Mucosa of descending colon (tissue), 3 donors: ENCODE data around the gene PTPRN2. TPM values are rescaled to one million over a fixed set of nuclear protein-coding genes. Genes with fewer than 3 reads are reported as not detected.
"Not testable (repeated sequence)": the region's sequence is repeated elsewhere in the genome, so short reads cannot be mapped to it uniquely, and the experiment has no call there.

Experiments
- ATAC-seq: fragments of 200-7000 bp; cut with Tn5 transposase; one replicate; pipeline ENCODE4 v1.9.1; 2020; ENCODE audit warnings: mild to moderate bottlenecking, moderate library complexity
- DNase-seq, 3 donors: peaks; one replicate each; pipeline ENCODE4 v3.0.0-alpha.2; 2020
- H3K36me3 ChIP-seq: fragments of 200-600 bp; one replicate; pipeline ENCODE4 v1.8.0; 2021; ENCODE audit warnings: low read depth, mild to moderate bottlenecking
- H3K4me1 ChIP-seq: fragments of 200-600 bp; one replicate; pipeline ENCODE4 v1.8.0; 2021; ENCODE audit warnings: low read depth, mild to moderate bottlenecking
- H3K4me3 ChIP-seq: fragments of 200-600 bp; one replicate; pipeline ENCODE4 v1.8.0; 2021; ENCODE audit warnings: mild to moderate bottlenecking
- H3K9me3 ChIP-seq: fragments of 200-600 bp; one replicate; pipeline ENCODE4 v1.8.0; 2021; ENCODE audit warnings: mild to moderate bottlenecking
- CTCF ChIP-seq: fragments of 200-600 bp; IDR thresholded peaks from one replicate; pipeline ENCODE4 v1.8.0; 2022; ENCODE audit warnings: antibody characterized with exemption, mild to moderate bottlenecking
- intact Hi-C, 2 donors: fragments of 100-400 bp; cut with DNase I in 1 of 2; cut with micrococcal nuclease in 1 of 2; formaldehyde crosslinking; loops; one replicate each; pipeline versions ENCODE4 v1.11.0 to v1.11.1; 2022; cut with DNase I, micrococcal nuclease
- total RNA-seq, 3 donors: library from RNA; stranded (reverse); fragmentation: NEBNext Ultra II Directional in 2 of 3; extraction: Animal tissue kit (Norgen Biotek cat#: 25700) in 2 of 3; gene quantifications; one replicate each; pipeline versions ENCODE4 v1.2.1 to v1.2.4, GENCODE V29; 2021 to 2023
- donor health status: DM: no; HTN: no; CAD: no; lungs with moderate emphysema.
- donor health status: DM: no; HTN: no; CAD: no.
- donor health status: DM: no; HTN: yes; CAD: no.

The PTPRN2 gene
- total RNA-seq, 3 donors from 2014 or later, result 12.5 to 28.0 (median 26.2) TPM

GRCh38 chr7:158527038-158527437, 60.6 kb downstream of the PTPRN2 start:
- no peak for TF ChIP-seq CTCF
- no peaks in the 10 kb centered on the region for H3K9me3 ChIP-seq
- intact Hi-C loops, result no loop called here
- ATAC-seq (no peak), DNase-seq (no peak)
- H3K4me3 ChIP-seq, result no peak overlapping the region
- H3K4me1 ChIP-seq, result no peaks in the 10 kb centered on the region
- H3K36me3 ChIP-seq, result no peaks in the 10 kb centered on the region

- Histone ChIP-seq H3K4me3 (no peak overlapping the region), H3K9me3 (no peaks in the 10 kb centered on the region), H3K4me1 (no peaks in the 10 kb centered on the region), H3K36me3 (no peaks in the 10 kb centered on the region)
- DNase-seq (no peak), ATAC-seq (no peak)
- no peak for TF ChIP-seq CTCF
- intact Hi-C loops, result no loop called here
These were observed 61.1 kb downstream of the PTPRN2 start for GRCh38 chr7:158526531-158526930.

- Histone ChIP-seq H3K4me3 (no peak overlapping the region), H3K4me1 (no peaks in the 10 kb centered on the region), H3K9me3 (no peaks in the 10 kb centered on the region), H3K36me3 (no peaks in the 10 kb centered on the region)
- no peak for DNase-seq
- intact Hi-C loops, result no loop called here
- no peak for ATAC-seq
- no peak for TF ChIP-seq CTCF
These were observed 61.8 kb downstream of the PTPRN2 start for GRCh38 chr7:158525648-158526484.

- Histone ChIP-seq H3K4me3 (no peak overlapping the region), H3K4me1 (no peaks in the 10 kb centered on the region), H3K9me3 (no peaks in the 10 kb centered on the region), H3K36me3 (no peaks in the 10 kb centered on the region)
- intact Hi-C loops, result no loop called here
- ATAC-seq (no peak), DNase-seq (no peak)
- no peak for TF ChIP-seq CTCF
These were observed 62.6 kb downstream of the PTPRN2 start for GRCh38 chr7:158524749-158525635.

- H3K9me3 ChIP-seq, H3K4me1 ChIP-seq, ATAC-seq, intact Hi-C loops, H3K4me3 ChIP-seq, H3K36me3 ChIP-seq: not testable (repeated sequence)
- peak in 1 of 3 donors; percentile 64 for DNase-seq
These were observed 63.3 kb downstream of the PTPRN2 start for GRCh38 chr7:158524286-158524685.

- intact Hi-C loops, H3K36me3 ChIP-seq: not testable (repeated sequence)
- DNase-seq, result peak in 1 of 3 donors; percentile 48
These were observed 63.7 kb downstream of the PTPRN2 start for GRCh38 chr7:158523877-158524276.

GRCh38 chr7:158523165-158523856, 64.3 kb downstream of the PTPRN2 start:
- ATAC-seq, H3K9me3 ChIP-seq, H3K36me3 ChIP-seq, H3K4me1 ChIP-seq, H3K4me3 ChIP-seq, intact Hi-C loops: not testable (repeated sequence)
- DNase-seq, result peak in 1 of 3 donors; percentile 46

More at GRCh38 chr7:158523877-158524276, 63.7 kb downstream of the PTPRN2 start:
- H3K4me1 ChIP-seq, H3K9me3 ChIP-seq, ATAC-seq, H3K4me3 ChIP-seq: not testable (repeated sequence)

GRCh38 chr7:158521795-158522194, 65.8 kb downstream of the PTPRN2 start:
- ATAC-seq, DNase-seq, H3K36me3 ChIP-seq, intact Hi-C loops, H3K4me3 ChIP-seq, H3K9me3 ChIP-seq, H3K4me1 ChIP-seq: not testable (repeated sequence)
